ENCODE measurements around the gene CDH4. TPM values are rescaled to one million over a fixed set of nuclear protein-coding genes. Genes with fewer than 3 reads are reported as not detected.

The CDH4 gene
- total RNA-seq, 1 donor from 2014 or later = 8.3 TPM

- no peaks in the 10 kb centered on the region for H3K27me3 Mint-ChIP-seq
- no peaks in the 10 kb centered on the region for H3K36me3 Mint-ChIP-seq
- H3K4me1 Mint-ChIP-seq (ENCODE audit: unreplicated experiment) = no peaks in the 10 kb centered on the region
- no peak overlapping the region for H3K27ac Mint-ChIP-seq
- no peaks in the 10 kb centered on the region for H3K9me3 Mint-ChIP-seq
- no peak for TF ChIP-seq CTCF (conservative IDR thresholded peaks at IDR 0.05)
- DNase-seq (ENCODE audit: extremely low spot score, unreplicated experiment) = no peak
- H3K4me3 Mint-ChIP-seq = no peak overlapping the region
Measured at GRCh38 chr20:61750093-61750492, 498.0 kb downstream of the CDH4 start.

GRCh38 chr20:61752576-61752975, 500.5 kb downstream of the CDH4 start:
- no peaks in the 10 kb centered on the region for H3K4me1 Mint-ChIP-seq (ENCODE audit: unreplicated experiment)
- no peaks in the 10 kb centered on the region for H3K36me3 Mint-ChIP-seq
- H3K9me3 Mint-ChIP-seq = no peaks in the 10 kb centered on the region
- TF ChIP-seq CTCF (conservative IDR thresholded peaks at IDR 0.05) = no peak
- DNase-seq (ENCODE audit: extremely low spot score, unreplicated experiment) = no peak
- no peak overlapping the region for H3K27ac Mint-ChIP-seq
- no peaks in the 10 kb centered on the region for H3K27me3 Mint-ChIP-seq
- H3K4me3 Mint-ChIP-seq = no peak overlapping the region

DNA sequence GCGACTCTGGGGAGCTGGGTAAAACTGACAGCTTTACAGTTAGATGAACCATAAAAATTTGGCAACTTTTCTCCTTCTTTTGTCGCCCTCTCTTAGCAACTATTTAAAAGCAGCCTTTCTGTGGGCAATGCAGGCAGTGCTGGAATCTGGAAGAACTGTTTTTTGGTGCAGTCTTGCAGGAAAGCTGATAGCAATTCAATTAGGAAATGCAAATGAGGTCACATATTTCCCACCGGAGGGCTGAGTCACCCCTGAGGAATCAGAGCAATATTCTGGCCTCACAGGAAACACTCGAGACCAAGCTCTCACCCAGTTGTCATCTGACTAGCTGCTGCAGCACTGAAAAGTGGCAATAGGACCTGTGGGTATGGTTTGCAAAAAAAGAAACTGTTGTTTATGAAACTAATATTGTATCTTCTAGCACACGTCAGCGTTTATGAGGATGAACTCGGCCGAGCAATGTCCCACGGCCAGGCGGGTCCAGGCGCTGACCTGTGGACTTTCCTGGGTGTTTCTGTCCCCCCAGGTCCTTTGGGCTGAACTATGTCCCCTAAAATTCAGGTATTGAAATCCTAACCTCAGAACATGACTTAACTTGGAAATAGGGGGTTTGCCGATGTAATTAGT, 501.4 kb downstream of the CDH4 start:
- Mint-ChIP-seq H3K4me1 (ENCODE audit: unreplicated experiment) (no peaks in the 10 kb centered on the region), H3K4me3 (no peak overlapping the region), H3K27me3 (no peaks in the 10 kb centered on the region), H3K9me3 (no peaks in the 10 kb centered on the region), H3K27ac (no peak overlapping the region), H3K36me3 (no peaks in the 10 kb centered on the region)
- no peak for TF ChIP-seq CTCF (conservative IDR thresholded peaks at IDR 0.05)
- DNase-seq (ENCODE audit: extremely low spot score, unreplicated experiment) = no peak

GRCh38 chr20:61753987-61754956, 502.2 kb downstream of the CDH4 start:
- Mint-ChIP-seq H3K4me1 (ENCODE audit: unreplicated experiment) (no peaks in the 10 kb centered on the region), H3K9me3 (no peaks in the 10 kb centered on the region), H3K27me3 (no peaks in the 10 kb centered on the region), H3K27ac (no peak overlapping the region), H3K4me3 (no peak overlapping the region), H3K36me3 (no peaks in the 10 kb centered on the region)
- DNase-seq (ENCODE audit: extremely low spot score, unreplicated experiment) = no peak
- TF ChIP-seq CTCF (conservative IDR thresholded peaks at IDR 0.05) = no peak

GRCh38 chr20:61754976-61755778, 503.1 kb downstream of the CDH4 start:
- no peak for DNase-seq (ENCODE audit: extremely low spot score, unreplicated experiment)
- Mint-ChIP-seq H3K27ac (no peak overlapping the region), H3K36me3 (no peaks in the 10 kb centered on the region), H3K4me1 (ENCODE audit: unreplicated experiment) (no peaks in the 10 kb centered on the region), H3K27me3 (no peaks in the 10 kb centered on the region), H3K9me3 (no peaks in the 10 kb centered on the region), H3K4me3 (no peak overlapping the region)
- TF ChIP-seq CTCF (conservative IDR thresholded peaks at IDR 0.05) = no peak
